ENCODE results near the gene CYTH1. TPM values are rescaled to one million over a fixed set of nuclear protein-coding genes. Genes with fewer than 3 reads are reported as not detected.

CYTH1 gene
- polyA plus RNA-seq, 2 of the 4 experiments (the other 2 are of a cell fraction) = 38.5 to 46.2 TPM

DNA sequence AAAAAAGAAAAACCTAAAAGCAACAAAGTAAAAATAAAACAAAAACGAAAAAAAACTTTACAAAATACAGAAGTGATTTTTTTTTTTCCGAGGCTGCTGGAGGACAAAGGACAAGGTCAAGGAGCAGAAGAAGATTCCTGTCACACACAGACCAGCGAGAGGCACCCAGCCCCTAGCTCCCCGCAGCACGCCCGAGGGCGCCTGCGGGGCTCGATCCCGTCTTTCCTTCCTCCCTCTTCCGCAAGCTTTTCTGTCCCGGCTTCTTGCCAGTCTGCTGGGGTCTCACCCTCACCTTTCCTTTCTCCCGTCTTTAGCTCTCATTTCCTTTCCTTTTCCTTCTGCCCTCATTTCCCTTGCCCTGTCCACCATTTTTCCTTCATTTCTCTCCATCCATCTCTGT, 138.7 kb downstream of the CYTH1 start:
- DNase-seq (ENCODE audit: low read depth in 1 of 2, low spot score in 1 of 2) (no peak), FAIRE-seq (no peak), ATAC-seq (no peak)
- 0 out of 6 replicates have a peak overlapping the region, but pooled peaks of 1 of the 2 experiments have one; percentile 10 for H3K27ac ChIP-seq
- 88% methylated on average over 13 of the region's 13 CpGs for WGBS (ENCODE audit: missing lambda C conversion rate)
- H3K9me3 ChIP-seq = no peaks in the 10 kb centered on the region; the same call in 2 of the 3 replicates
- ChIA-PET CTCF (no interaction called here), POLR2A (no interaction called here)
- no peak overlapping the region for H3K4me2 ChIP-seq
- H3K4me3 ChIP-seq = no peak overlapping the region
- TF ChIP-seq HOXA7 (CRISPR knock-in tag; IDR thresholded peaks at IDR 0.05) = no peak
- TF ChIP-seq NPAS2 (CRISPR knock-in tag; IDR thresholded peaks at IDR 0.05; ENCODE audit: borderline replicate concordance) = no peak
- TF ChIP-seq CHD4 (IDR thresholded peaks at IDR 0.05; ENCODE audit: borderline replicate concordance) = no peak
- no peak for TF ChIP-seq EP300 (IDR thresholded peaks at IDR 0.05)
- TF ChIP-seq, protein P1, sequence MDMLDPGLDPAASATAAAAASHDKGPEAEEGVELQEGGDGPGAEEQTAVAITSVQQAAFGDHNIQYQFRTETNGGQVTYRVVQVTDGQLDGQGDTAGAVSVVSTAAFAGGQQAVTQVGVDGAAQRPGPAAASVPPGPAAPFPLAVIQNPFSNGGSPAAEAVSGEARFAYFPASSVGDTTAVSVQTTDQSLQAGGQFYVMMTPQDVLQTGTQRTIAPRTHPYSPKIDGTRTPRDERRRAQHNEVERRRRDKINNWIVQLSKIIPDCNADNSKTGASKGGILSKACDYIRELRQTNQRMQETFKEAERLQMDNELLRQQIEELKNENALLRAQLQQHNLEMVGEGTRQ (IDR thresholded peaks at IDR 0.05) = no peak
- no peak for TF ChIP-seq EHMT2 (IDR thresholded peaks at IDR 0.05; ENCODE audit: low read depth)
- no peak for TF ChIP-seq RFX5 (IDR thresholded peaks at IDR 0.05)
- TF ChIP-seq HES2 (IDR thresholded peaks at IDR 0.05) = no peak
- TF ChIP-seq FOXS1 (CRISPR knock-in tag; IDR thresholded peaks at IDR 0.05) = no peak
- H3K4me1 ChIP-seq = peaks cover 10% of the 10 kb centered on the region

DNA sequence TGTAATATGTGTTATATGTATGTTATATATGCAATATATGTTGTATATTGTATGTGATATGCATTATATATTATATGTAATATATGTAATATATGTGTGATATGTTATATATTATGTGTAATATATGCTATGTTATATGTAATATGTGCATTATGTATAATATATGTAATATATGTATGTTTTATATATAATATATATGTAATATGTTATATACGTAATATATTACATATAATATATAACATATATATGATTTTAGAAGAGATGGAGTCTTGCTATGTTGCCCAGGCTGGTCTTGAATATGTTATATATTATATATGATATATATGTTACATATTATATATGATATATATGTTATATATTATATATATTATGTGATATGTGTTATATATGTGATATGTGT, 139.4 kb downstream of the CYTH1 start:
- ATAC-seq = no peak
- 84% methylated on average over 1 of the region's 1 CpG for WGBS (ENCODE audit: missing lambda C conversion rate)
- no peak overlapping the region for H3K27ac ChIP-seq
- no peak overlapping the region for H3K4me2 ChIP-seq
- peaks cover 10% of the 10 kb centered on the region for H3K4me1 ChIP-seq
- FAIRE-seq = no peak
- DNase-seq (ENCODE audit: low read depth in 1 of 2, low spot score in 1 of 2) = no peak
- CTCF ChIA-PET = no interaction called here
- no peaks in the 10 kb centered on the region for H3K9me3 ChIP-seq
- no peak overlapping the region for H3K4me3 ChIP-seq
- TF ChIP-seq RFX5 (IDR thresholded peaks at IDR 0.05) = no peak
- peak; percentile 27; the same call in 1 of the 2 replicates for TF ChIP-seq KDM5A (IDR thresholded peaks at IDR 0.05)
- POLR2A ChIA-PET = no interaction called here

DNA sequence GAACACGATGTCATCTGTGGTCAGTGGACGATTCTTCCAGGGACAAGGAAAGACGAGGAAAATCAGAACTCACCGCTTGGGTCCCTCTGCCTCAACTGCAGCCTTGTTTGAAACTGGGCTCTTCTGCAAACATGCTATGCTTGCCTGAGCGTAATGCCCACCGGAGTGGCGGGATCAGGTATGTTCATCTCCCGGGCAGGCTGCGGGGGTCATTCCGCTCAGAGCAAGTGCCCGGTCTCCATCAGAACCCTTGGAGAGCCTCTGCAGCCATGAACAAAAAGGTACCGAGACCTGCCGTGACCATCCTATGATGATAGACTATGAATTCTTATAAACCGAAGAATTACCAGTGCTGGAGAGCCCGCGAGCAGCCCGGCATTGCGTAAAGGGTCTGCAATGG, 140.4 kb downstream of the CYTH1 start:
- ChIA-PET CTCF (no interaction called here), POLR2A (no interaction called here)
- H3K4me2 ChIP-seq = no peak overlapping the region
- FAIRE-seq (no peak), DNase-seq (ENCODE audit: low read depth in 1 of 2, low spot score in 1 of 2) (no peak), ATAC-seq (no peak)
- no peak overlapping the region for H3K4me3 ChIP-seq
- TF ChIP-seq POLR2AphosphoS2 (conservative IDR thresholded peaks at IDR 0.05; ENCODE audit: low read length) (no peak), FOSB (CRISPR knock-in tag; IDR thresholded peaks at IDR 0.05) (no peak)
- TF ChIP-seq, protein P2, sequence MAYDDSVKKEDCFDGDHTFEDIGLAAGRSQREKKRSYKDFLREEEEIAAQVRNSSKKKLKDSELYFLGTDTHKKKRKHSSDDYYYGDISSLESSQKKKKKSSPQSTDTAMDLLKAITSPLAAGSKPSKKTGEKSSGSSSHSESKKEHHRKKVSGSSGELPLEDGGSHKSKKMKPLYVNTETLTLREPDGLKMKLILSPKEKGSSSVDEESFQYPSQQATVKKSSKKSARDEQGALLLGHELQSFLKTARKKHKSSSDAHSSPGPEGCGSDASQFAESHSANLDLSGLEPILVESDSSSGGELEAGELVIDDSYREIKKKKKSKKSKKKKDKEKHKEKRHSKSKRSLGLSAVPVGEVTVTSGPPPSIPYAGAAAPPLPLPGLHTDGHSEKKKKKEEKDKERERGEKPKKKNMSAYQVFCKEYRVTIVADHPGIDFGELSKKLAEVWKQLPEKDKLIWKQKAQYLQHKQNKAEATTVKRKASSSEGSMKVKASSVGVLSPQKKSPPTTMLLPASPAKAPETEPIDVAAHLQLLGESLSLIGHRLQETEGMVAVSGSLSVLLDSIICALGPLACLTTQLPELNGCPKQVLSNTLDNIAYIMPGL (CRISPR knock-in tag; IDR thresholded peaks at IDR 0.05; ENCODE audit: borderline replicate concordance) = no peak
- 94% methylated on average over 18 of the region's 18 CpGs for WGBS (ENCODE audit: missing lambda C conversion rate)
- H3K9me3 ChIP-seq = no peaks in the 10 kb centered on the region
- peaks cover 12% of the 10 kb centered on the region for H3K4me1 ChIP-seq
- H3K27ac ChIP-seq = peak overlapping the region in 1 of 2 experiments; percentile 45; a peak in 2 of 6 replicates

DNA sequence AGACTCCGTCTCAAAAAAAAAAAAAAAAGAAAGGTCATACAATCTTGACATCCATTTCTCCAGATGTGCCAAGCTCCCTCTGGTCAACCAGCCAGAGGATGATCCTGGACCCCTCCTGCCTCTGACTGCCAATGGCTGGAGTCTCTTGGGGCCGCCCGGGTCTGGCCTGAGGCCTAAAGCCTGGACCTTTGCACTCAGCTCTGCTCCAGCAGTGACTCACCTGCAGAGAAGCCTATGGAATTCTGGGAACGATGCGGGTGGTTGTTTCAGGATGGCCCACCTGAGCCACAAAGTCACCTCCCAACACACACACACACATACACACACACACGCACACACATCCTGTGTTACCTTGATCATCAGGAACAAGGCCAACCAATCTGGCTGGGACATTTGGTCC, 140.8 kb downstream of the CYTH1 start:
- peak overlapping the region in 1 of 2 experiments; percentile 45; a peak in 2 of 6 replicates for H3K27ac ChIP-seq
- ATAC-seq (no peak), DNase-seq (ENCODE audit: low read depth in 1 of 2, low spot score in 1 of 2) (no peak), FAIRE-seq (no peak)
- no peaks in the 10 kb centered on the region for H3K9me3 ChIP-seq
- H3K4me3 ChIP-seq = no peak overlapping the region
- CTCF ChIA-PET = interaction anchor here (0.7 to 1.7 kb wide), 3 partner anchors 12 to 67 kb away, joined by 3 to 6 read pairs (median 4); no protein-coding TSS in a partner anchor
- no peak overlapping the region for H3K4me2 ChIP-seq
- POLR2A ChIA-PET = no interaction called here
- peaks cover 15% of the 10 kb centered on the region for H3K4me1 ChIP-seq
- whole genome bisulfite sequencing (ENCODE audit: missing lambda C conversion rate) = 89% methylated on average over 6 of the region's 6 CpGs
- TF ChIP-seq, protein P3, sequence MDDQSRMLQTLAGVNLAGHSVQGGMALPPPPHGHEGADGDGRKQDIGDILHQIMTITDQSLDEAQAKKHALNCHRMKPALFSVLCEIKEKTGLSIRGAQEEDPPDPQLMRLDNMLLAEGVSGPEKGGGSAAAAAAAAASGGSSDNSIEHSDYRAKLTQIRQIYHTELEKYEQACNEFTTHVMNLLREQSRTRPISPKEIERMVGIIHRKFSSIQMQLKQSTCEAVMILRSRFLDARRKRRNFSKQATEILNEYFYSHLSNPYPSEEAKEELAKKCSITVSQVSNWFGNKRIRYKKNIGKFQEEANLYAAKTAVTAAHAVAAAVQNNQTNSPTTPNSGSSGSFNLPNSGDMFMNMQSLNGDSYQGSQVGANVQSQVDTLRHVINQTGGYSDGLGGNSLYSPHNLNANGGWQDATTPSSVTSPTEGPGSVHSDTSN (IDR thresholded peaks at IDR 0.05) = no peak
- TF ChIP-seq CTCF (IDR thresholded peaks at IDR 0.05) (no peak), RFX5 (IDR thresholded peaks at IDR 0.05) (no peak), CBX8 (IDR thresholded peaks at IDR 0.05) (no peak), EHMT2 (IDR thresholded peaks at IDR 0.05; ENCODE audit: low read depth) (no peak), BHLHE40 (IDR thresholded peaks at IDR 0.05; ENCODE audit: low read depth, low read length) (no peak), MYC (IDR thresholded peaks at IDR 0.05; ENCODE audit: borderline replicate concordance, low read length) (no peak), FOSB (CRISPR knock-in tag; IDR thresholded peaks at IDR 0.05) (no peak), KDM5A (IDR thresholded peaks at IDR 0.05) (no peak), RAD21 (conservative IDR thresholded peaks at IDR 0.05 in 1 of 2, IDR thresholded peaks at IDR 0.05 in 1 of 2) (no peak)
- TF ChIP-seq, protein P4, sequence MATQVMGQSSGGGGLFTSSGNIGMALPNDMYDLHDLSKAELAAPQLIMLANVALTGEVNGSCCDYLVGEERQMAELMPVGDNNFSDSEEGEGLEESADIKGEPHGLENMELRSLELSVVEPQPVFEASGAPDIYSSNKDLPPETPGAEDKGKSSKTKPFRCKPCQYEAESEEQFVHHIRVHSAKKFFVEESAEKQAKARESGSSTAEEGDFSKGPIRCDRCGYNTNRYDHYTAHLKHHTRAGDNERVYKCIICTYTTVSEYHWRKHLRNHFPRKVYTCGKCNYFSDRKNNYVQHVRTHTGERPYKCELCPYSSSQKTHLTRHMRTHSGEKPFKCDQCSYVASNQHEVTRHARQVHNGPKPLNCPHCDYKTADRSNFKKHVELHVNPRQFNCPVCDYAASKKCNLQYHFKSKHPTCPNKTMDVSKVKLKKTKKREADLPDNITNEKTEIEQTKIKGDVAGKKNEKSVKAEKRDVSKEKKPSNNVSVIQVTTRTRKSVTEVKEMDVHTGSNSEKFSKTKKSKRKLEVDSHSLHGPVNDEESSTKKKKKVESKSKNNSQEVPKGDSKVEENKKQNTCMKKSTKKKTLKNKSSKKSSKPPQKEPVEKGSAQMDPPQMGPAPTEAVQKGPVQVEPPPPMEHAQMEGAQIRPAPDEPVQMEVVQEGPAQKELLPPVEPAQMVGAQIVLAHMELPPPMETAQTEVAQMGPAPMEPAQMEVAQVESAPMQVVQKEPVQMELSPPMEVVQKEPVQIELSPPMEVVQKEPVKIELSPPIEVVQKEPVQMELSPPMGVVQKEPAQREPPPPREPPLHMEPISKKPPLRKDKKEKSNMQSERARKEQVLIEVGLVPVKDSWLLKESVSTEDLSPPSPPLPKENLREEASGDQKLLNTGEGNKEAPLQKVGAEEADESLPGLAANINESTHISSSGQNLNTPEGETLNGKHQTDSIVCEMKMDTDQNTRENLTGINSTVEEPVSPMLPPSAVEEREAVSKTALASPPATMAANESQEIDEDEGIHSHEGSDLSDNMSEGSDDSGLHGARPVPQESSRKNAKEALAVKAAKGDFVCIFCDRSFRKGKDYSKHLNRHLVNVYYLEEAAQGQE (IDR thresholded peaks at IDR 0.05) = no peak
